OCI-M1 (cell line): ENCODE data around the gene AHNAK.
A peak's percentile ranks its signal among the peaks of the same experiment; 100 is the strongest.

ENCODE experiments used
- DNase-seq: peaks from one replicate; lab custom pipeline; 2025; lab: John Stamatoyannopoulos, UW

The AHNAK gene

DNA sequence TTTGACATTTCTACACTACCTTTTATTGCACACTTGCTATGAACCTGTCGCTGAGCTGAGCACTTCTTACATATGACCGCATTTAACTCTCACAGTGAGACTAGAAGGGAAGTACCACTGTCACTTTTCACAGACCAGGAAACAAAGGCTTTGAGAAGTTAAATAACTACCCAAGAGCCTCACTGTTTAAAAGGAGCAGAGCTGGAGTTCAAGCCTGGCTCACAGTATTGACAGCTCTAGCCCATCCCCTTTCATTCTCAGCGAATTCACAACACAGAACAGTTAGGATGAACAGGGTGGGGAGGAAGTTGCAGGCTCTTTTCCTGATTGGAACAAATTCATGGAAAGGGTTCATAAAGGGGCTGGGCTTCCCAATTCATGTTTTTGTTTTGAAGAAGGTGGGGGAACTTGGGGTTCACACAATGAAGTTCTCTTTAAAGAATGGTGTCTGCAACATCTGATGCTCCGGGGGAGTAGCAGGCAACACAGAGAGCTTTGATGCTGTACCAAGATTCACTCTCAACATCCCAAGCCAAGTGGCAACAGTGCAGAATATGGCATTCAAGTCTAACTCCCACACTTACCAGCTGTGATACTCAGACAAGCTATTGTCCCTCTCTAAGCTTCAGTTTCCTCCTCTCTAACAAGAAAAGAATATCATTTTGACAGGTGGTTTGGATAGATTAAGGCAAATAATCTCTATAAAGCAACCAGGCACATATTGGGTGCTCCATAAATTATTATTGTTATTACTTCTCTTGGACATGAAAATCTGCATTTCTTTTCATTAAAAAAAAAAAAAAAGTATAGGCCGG, 110.6 kb downstream of the AHNAK start:
- no peak for DNase-seq

DNA sequence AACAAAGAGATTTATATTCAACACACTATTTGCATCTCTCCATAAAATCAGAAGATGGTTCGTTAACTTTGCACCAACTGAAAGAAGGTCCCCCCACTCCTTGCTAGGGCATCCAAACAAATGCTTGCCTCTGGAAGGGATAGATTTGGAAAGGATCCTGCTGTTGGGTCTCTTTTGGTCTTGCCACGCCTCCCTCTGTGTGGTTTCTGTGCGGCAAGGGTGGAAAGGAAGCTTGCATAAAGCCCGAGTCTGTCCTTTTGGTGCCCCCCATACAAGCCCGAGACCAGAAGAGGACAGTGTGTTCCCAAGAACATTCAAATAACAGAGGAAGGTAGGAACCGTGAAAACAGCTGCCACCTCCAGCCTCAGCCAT, 112.7 kb downstream of the AHNAK start:
- no peak for DNase-seq

DNA sequence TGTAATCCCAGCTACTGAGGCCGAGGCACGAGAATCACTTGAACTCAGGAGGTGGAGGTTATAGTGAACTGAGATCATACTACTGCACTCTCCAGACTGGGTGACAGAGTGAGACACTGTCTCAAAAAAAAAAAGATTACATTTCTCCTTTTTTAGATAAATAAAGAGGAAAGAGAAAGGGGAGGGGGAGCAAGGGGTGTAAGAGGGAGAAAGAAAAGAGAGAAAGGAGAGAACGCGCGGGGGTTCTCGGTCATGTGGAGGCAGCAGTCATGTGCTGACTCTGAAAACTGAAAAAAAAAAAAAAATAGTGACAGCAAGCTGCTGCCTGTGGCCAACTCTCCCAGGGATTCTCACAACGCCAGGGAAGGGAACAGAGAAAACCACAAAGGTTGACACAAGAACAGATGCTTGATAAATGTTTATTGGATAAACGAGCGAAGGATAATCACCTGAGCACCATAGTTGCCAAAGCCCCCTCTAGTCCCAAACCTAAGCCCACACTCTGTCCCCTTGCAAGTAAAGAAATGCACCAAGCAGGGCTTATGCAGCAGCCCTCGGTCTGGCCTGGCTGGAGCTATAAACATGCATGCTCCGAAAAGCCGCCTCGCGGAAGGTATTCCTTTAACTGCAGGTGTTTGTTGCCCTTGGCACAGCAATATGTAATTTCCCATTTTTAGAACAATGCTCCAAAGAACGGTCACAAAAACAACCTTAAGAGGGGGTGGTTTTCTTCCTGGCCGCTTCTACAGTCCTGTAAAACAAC, 113.3 kb downstream of the AHNAK start:
- DNase-seq = no peak

DNA sequence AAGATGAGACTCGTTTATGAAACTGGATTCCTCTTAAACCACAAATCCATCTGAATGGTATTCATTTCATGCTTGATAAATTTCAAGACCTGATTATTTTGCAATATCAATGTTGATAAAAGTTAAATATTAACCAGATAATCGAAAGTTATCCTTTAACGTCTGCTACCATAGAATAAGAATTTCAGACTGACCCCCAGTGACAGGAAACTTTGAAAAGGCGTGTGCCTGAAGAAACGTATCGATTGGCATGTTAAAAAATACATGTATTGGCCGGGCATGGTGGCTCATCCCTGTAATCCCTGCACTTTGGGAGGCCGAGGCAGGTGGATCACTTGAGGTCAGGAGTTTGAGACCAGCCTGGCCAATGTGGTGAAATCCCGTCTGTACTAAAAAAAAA, 113.9 kb downstream of the AHNAK start:
- DNase-seq = no peak

DNA sequence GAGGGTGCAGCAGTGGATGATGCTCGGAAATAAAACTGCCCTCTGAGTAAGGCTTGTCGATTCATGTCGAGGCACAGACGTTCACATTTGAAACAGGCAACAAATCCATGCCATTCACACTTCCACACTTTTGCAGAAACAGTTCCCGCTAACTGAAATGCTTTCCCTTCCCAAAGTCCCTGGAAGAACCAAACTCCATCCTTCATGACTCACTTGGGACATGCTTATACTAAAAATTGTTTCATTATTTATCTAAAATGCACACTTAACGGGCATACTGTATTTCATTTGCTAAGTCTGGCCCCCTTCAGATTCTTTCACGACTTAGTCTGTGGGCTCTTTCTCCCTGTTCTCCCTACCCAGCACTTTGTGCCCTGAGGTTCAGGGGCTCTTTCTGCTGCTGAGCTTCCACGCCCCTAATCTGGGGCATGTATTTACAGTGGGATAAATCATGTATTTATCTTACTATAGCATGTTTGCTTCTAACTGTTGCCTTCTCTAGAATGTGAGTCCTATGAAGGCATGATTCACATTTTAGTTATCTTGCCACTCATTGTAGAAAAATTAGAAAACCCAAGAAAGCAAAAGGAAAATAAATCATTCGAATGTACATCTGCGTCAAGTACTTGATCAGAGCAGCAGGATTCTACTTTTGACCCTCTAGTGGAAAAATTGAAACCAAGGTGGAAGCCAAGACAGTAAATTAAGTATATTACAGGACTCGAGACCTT, 115.3 kb downstream of the AHNAK start:
- DNase-seq = no peak

- DNase-seq = no peak
These were observed 116.2 kb downstream of the AHNAK start for GRCh38 chr11:62430425-62430824.

GRCh38 chr11:62428871-62429560, 117.6 kb downstream of the AHNAK start:
- DNase-seq = no peak

GRCh38 chr11:62427630-62428233, 118.9 kb downstream of the AHNAK start:
- DNase-seq = peak; percentile 56

- no peak for DNase-seq
These were observed 123.6 kb downstream of the AHNAK start for GRCh38 chr11:62423012-62423411.

GRCh38 chr11:62421996-62422395, 124.6 kb downstream of the AHNAK start:
- no peak for DNase-seq

GRCh38 chr11:62420882-62421281, 125.7 kb downstream of the AHNAK start:
- no peak for DNase-seq

- DNase-seq = no peak
These were observed 126.7 kb downstream of the AHNAK start for GRCh38 chr11:62419943-62420342.

GRCh38 chr11:62419314-62419929, 127.2 kb downstream of the AHNAK start:
- DNase-seq = no peak

- DNase-seq = no peak
These were observed 127.9 kb downstream of the AHNAK start, which contains the start of gene SCGB1A1 for GRCh38 chr11:62418733-62419132. Gene SCGB1A1 (plus strand): TSS chr11:62419033. CDS start chr11:62419096, 63 bp downstream.

DNA sequence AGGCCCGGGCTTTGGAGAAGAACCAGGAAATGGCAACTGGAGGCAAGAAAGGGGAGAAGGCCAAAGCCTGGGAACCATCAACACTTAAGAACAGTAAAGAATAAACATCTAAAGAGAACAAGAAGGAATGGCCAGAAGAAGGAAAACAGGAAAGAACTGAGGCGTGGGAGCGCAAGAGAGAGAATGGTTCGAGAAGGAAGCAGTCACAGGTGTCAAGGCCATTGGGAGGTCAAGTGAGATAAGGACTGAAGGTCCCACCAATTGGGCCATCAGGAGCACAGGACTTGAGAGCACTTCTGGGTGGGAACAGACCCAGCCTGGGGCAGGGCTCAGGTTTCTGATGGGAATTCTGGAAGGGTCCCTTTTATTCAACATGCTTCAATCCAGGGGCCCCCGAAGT, 128.5 kb downstream of the AHNAK start:
- no peak for DNase-seq

GRCh38 chr11:62416596-62416995, 130.0 kb downstream of the AHNAK start:
- no peak for DNase-seq

DNA sequence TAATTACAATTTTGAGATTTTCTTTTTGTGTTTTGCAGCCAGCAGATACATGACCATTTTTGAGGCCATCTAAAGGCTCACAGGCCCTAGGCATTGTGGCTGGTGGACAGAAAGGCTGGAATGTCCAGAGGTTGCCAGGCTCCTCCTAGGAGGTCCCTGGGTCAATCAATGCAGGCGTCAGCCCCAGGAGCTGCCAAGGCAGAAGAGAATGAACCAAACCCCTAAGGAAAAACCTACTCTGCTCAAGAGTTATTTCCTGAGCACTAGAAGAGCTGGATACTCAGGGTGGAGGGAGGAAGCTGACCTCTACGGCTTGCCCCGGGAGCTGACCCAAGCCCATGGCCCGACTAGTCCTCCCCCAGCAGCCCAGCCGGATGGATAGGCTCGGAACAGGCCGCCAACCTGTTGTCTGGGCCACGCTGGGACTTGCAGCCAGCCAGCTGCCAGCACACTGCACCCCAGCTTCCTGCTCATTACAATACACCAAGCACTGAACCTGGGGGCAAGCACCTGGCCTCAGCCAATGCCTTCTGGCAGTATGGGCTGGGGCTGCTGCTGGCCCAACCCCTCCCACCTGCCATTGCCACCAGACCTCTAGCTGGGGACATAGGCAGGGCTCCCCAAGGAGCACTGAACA, 133.4 kb downstream of the AHNAK start:
- no peak for DNase-seq

DNA sequence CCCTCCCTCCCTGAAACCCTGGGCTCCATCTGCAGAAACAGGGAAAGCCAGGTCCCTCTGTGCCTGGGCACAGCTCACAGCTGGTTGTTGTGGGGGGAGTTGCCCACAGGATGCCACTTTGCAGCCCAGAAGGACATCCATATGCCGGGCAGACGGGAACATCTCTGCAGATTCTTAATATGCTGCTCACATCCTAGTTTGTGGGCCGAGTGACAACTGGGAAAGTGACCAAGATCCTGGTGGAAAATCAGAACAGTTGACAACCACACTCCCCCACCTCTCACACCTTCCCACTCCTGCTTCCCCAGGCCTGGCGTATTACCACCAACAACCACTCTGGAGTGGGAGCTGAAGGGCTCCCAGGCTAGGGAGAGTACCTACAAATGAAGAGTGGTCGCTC, 135.1 kb downstream of the AHNAK start:
- DNase-seq = no peak

- no peak for DNase-seq
These were observed 135.6 kb downstream of the AHNAK start for GRCh38 chr11:62410972-62411371.

DNA sequence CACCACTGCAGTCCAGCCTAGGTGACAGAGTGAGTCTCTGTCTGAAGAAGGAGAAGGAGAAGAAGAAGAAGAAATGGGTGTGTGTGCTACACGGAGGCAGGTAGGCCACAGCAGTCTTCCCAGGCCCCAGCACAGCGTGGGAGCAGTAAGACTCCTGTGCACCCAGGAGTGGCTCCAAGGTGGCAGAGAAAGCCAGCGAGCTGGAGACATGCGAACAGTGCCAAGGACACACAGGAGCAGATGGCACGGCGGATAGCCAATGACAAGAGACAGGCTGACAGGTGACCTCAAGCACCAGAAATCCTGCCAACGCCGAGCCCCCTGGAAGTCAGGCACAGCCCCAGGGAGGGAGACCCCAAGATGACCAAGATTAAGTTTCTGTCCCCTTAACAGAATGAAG, 136.8 kb downstream of the AHNAK start:
- DNase-seq = no peak

DNA sequence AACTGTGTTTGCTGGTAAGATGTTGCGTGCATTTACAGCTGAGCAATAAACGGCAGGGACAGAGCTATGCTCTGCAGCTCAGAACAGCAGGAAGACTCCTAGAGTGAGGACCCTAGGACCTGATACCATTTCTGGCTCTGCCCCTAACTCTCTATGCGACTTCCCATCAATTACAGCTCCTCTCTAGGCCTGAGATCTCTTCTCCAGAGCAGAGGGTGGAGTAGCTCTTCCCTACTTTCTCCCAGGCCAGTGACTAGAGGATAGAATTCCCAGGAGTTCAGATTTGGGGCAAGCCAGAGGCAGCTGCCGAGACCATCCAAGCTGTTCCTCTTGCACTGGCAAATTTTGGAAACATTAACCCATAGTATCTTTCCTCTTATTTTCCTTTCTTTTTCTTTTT, 140.6 kb downstream of the AHNAK start:
- DNase-seq = no peak
